Measurements from ENCODE around the gene PPP1R12B.
"Not testable (repeated sequence)": the region's sequence is repeated elsewhere in the genome, so short reads cannot be mapped to it uniquely, and the experiment has no call there.

Gene PPP1R12B

GRCh38 chr1:202319381-202320080 lies 29.0 kb upstream of the PPP1R12B start:
- FAIRE-seq = no peak
- DNase-seq (ENCODE audit: insufficient read length, low spot score) = no peak
- TF ChIP-seq POLR2A (IDR thresholded peaks at IDR 0.05; ENCODE audit: low read depth, low read length) = no peak

- no peak for FAIRE-seq
- TF ChIP-seq POLR2A (IDR thresholded peaks at IDR 0.05; ENCODE audit: low read depth, low read length) = no peak
Measured at GRCh38 chr1:202320081-202320405, 28.5 kb upstream of the PPP1R12B start.

GRCh38 chr1:202323731-202324130 lies 24.8 kb upstream of the PPP1R12B start:
- FAIRE-seq (no peak), DNase-seq (ENCODE audit: insufficient read length, low spot score) (no peak)
- TF ChIP-seq POLR2A (IDR thresholded peaks at IDR 0.05; ENCODE audit: low read depth, low read length) = no peak

More at GRCh38 chr1:202320081-202320405, 28.5 kb upstream of the PPP1R12B start:
- DNase-seq (ENCODE audit: insufficient read length, low spot score) = no peak

DNA sequence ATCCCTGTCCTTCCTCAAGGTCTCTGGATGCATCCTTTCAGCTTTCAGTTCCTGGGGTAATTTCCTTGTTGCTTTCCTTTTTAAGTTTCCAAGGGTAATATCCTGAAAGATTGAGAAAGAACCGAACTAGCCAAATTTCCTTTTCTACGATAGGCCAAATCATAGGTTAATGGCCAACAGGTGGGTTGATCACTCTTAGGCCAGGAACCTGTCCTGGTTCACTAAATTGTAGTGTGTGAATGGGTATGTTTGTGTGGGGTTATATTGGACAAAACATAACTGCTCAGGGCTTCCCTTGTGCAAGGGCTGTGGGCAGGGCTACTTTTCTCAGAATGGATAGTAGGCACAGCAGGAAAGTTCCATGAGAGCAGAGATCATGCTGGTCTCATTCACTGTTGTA lies 23.9 kb upstream of the PPP1R12B start:
- FAIRE-seq (no peak), DNase-seq (ENCODE audit: insufficient read length, low spot score) (no peak)
- no peak for TF ChIP-seq POLR2A (IDR thresholded peaks at IDR 0.05; ENCODE audit: low read depth, low read length)

DNA sequence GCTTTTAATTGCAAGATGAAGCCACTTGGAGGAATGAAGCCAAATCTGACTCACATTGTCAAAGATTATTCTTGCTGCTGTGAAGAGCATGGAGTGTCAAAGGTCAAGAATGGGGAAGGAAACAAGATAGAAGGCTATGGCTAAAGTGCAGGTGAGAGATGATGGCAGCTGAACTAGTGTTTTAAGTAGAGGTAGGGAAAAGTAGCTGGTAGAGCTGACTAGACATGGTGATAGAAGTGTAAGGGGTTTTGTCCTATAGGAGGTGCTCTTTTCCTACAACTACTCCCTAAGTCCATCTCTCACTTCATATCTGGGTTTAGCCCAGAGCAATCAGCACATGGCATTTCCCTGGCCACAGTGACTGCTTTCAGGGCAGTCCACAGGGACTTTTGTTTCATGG lies 18.6 kb upstream of the PPP1R12B start:
- no peak for FAIRE-seq
- DNase-seq (ENCODE audit: insufficient read length, low spot score) = no peak
- TF ChIP-seq POLR2A (IDR thresholded peaks at IDR 0.05; ENCODE audit: low read depth, low read length) = no peak

DNA sequence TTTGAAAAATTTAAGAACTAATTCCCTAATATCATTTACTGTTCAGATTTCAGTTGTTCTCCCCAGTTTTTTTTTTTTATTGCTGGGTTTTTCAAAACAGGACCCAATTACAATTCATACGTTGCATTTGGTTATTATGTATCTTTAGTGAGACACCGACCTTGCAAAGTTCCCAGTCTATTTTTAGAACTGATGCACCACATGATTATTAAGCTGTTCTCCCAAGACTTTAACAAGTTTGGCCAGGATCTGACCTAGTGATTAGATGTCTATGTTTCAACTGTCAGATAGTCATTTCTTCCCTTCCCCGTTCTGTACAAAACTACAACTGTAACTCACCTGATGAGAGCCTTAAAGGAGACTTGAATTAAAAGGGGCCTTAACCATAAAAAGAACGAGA lies 14.6 kb upstream of the PPP1R12B start:
- DNase-seq (ENCODE audit: insufficient read length, low spot score) = no peak
- TF ChIP-seq POLR2A (IDR thresholded peaks at IDR 0.05; ENCODE audit: low read depth, low read length) = no peak

DNA sequence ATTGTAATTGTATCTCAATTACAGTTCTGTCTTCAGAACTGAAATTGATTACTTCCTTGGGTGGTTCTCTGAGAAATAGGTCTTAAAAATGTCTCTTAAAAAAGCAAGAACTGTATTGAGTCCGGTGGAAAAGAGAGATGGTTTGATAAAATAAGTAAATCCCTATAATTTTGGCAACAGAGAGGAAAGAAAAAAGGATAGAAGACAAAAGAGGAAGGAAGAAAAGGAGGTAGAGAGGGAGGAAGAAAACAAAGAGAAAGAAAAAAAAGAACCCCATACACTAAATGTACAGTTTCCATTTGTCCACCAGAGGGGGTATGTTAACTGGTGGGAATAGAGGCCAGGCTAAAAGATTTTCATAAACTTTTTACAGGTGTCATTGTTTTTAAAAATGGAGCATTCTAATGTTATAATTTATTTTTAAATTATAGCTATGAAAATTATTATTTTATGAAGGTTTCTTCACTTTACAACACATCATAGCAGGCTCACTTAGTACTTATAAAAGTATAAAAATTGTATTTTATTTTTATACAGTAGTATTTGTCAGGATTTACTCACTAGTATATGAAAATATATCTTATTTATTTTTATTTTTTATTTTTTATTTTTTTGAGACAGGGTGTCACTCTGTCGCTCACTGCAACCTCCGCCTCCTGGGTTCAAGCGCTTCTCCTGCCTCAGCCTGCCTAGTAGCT lies 4.7 kb upstream of the PPP1R12B start:
- no peak for TF ChIP-seq POLR2A (IDR thresholded peaks at IDR 0.05; ENCODE audit: low read depth, low read length)
- DNase-seq (ENCODE audit: insufficient read length, low spot score) (no peak), FAIRE-seq (no peak)

More for the DNA sequence above, 14.6 kb upstream of the PPP1R12B start:
- no peak for FAIRE-seq

DNA sequence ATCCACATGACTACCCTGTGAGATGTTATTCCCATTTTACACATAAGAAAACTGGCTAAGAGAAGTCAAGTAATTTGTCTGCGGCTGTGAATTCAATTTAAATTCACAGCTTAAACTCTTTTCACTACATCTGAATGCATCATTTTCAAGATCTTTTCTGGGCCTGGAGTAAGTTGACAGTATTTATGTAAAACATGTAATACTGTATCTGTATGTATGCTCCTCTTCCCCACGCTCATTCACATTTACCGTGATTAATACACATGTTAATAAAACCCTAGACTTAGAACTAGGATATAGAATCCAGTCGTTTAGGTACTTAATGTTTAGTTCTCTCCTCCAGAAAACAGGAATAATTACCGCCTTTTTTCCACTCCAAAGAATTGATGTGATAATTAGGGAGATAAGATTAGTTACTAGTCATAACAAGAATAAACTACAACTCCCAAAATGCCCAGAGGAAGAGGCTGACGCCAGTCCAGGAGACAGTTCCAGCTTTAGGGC lies 442 bp upstream of the PPP1R12B start:
- TF ChIP-seq POLR2A (IDR thresholded peaks at IDR 0.05; ENCODE audit: low read depth, low read length) = no peak
- no peak for DNase-seq (ENCODE audit: insufficient read length, low spot score)
- FAIRE-seq = peak; percentile 94

DNA sequence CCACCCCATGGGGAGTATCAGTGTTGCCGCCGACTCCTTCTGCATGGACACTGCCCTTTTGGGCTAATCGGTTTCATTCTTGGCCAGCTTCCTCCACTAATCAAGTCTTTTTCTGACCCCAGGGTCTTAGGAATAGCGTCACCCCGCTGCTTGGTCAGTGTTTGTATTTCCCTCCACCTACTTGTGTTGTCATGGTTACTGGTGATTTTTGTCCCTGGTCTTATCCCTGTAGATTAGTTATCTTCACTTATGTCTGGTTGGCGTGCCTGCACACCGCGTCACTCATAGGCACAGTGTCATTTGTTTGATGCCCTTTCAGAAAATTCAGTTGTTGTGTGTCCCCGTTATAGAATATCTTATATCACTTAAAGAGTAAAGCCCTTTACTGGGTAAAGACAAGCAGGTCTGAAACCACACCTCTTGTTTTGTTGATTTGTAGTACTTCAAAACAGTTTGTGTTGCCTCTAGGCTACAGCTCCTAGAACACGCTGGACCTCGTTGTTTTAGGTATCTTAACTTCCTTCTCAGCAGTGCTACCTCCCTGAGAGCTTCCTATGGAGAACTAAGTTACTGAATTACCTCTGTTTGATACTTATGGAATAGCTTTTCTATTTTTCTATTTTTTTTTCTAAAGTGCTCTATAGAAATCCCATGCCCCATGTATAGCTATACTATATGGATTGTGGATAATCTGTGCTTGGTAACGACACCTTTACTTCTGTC lies 868 bp downstream of the PPP1R12B start:
- DNase-seq (ENCODE audit: insufficient read length, low spot score) (no peak), FAIRE-seq (no peak)
- TF ChIP-seq POLR2A (IDR thresholded peaks at IDR 0.05; ENCODE audit: low read depth, low read length) = no peak

DNA sequence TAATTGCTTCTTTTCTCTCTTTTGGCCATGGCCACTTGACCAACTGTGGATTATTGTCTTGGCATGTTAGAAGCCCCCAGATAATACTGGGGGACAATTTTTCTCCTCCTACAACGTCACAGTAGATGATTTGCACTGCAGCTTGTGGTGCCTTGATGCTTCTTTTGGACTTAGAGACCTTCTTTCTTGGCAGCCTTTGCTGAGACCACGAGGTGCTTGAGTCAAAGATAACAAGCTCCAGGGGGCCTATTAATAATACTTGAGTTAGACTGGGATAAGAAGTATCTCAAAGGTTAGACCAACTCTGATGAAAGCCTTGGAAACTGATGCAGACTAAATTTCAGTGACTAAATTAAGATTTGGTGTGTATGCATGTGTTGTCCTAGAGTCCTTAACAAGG lies 3.2 kb downstream of the PPP1R12B start:
- FAIRE-seq (no peak), DNase-seq (ENCODE audit: insufficient read length, low spot score) (no peak)
- no peak for TF ChIP-seq POLR2A (IDR thresholded peaks at IDR 0.05; ENCODE audit: low read depth, low read length)

GRCh38 chr1:202352583-202353197 lies 4.2 kb downstream of the PPP1R12B start:
- FAIRE-seq; DNase-seq (ENCODE audit: insufficient read length, low spot score): not testable (repeated sequence)

GRCh38 chr1:202355944-202356553 lies 7.5 kb downstream of the PPP1R12B start:
- DNase-seq (ENCODE audit: insufficient read length, low spot score) = no peak
- no peak for TF ChIP-seq POLR2A (IDR thresholded peaks at IDR 0.05; ENCODE audit: low read depth, low read length)
- no peak for FAIRE-seq

DNA sequence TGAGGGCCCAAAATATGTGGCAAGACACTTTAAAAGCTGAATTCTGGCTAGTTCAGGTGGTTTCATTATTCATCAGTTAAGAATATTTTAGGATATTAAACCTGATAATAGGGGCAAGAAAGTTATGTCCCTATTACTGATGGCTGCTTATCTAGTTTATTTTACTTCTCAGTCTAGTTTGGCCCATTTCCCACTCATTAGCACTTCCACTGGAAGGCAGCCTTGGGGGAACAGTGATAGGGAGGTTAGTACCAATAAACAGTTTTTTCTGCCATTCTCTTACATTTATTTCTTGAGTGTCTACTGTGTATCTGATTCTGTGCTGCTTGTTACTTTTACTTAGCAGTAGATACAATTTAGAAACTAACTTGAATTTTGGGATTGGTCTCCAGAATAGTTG lies 9.0 kb downstream of the PPP1R12B start:
- FAIRE-seq (no peak), DNase-seq (ENCODE audit: insufficient read length, low spot score) (no peak)
- no peak for TF ChIP-seq POLR2A (IDR thresholded peaks at IDR 0.05; ENCODE audit: low read depth, low read length)

GRCh38 chr1:202361224-202361623 lies 12.7 kb downstream of the PPP1R12B start:
- TF ChIP-seq POLR2A (IDR thresholded peaks at IDR 0.05; ENCODE audit: low read depth, low read length) = no peak
- no peak for DNase-seq (ENCODE audit: insufficient read length, low spot score)
- FAIRE-seq = no peak
